Endodermal cell (in vitro differentiated cells): ENCODE measurements around the gene CELF4. TPM values are rescaled to one million over a fixed set of nuclear protein-coding genes. Genes with fewer than 3 reads are reported as not detected.

Experiments
- DNase-seq: peaks from one replicate; pipeline ENCODE4 v3.0.0-alpha.2; 2017
- H3K27ac ChIP-seq: 2 replicates; pipeline ENCODE4 v1.5.1; 2013; ENCODE audit warnings: mild to moderate bottlenecking, low read depth, low read length, moderate library complexity
- H3K27me3 ChIP-seq: 2 replicates; pipeline ENCODE4 v1.6.1; 2013; ENCODE audit warnings: mild to moderate bottlenecking, low read length, moderate library complexity; ENCODE audit not compliant: insufficient read depth, control insufficient read depth, poor library complexity, severe bottlenecking
- H3K36me3 ChIP-seq: 2 replicates; pipeline ENCODE4 v1.7.0; 2013; ENCODE audit warnings: mild to moderate bottlenecking, low read length, moderate library complexity; ENCODE audit not compliant: control insufficient read depth, insufficient read depth
- H3K4me1 ChIP-seq: one replicate; pipeline ENCODE4 v1.7.0; 2013; ENCODE audit warnings: low read length; ENCODE audit not compliant: control insufficient read depth, insufficient read depth
- H3K4me3 ChIP-seq: 2 replicates; pipeline ENCODE4 v1.5.1; 2013; ENCODE audit warnings: mild to moderate bottlenecking, low read length, moderate library complexity
- H3K9ac ChIP-seq: 2 replicates; pipeline ENCODE4 v1.6.1; 2013; ENCODE audit warnings: mild to moderate bottlenecking, low read length, moderate library complexity; ENCODE audit not compliant: poor library complexity, severe bottlenecking; ENCODE audit errors: extremely low read depth
- H3K9me3 ChIP-seq: 2 replicates; pipeline ENCODE4 v1.6.1; 2013; ENCODE audit warnings: mild to moderate bottlenecking, low read length, moderate library complexity; ENCODE audit not compliant: control insufficient read depth
- H3K27ac Mint-ChIP-seq: 2 replicates; pipeline ENCODE4 v1.8.0; 2020; ENCODE audit warnings: mixed read lengths
- H3K27me3 Mint-ChIP-seq: 2 replicates; pipeline ENCODE4 v1.8.0; 2021; ENCODE audit warnings: mild to moderate bottlenecking, mixed read lengths; ENCODE audit not compliant: insufficient read depth
- H3K36me3 Mint-ChIP-seq: 2 replicates; pipeline ENCODE4 v1.8.0; 2020; ENCODE audit warnings: low read depth, mixed read lengths
- H3K4me1 Mint-ChIP-seq: 2 replicates; pipeline ENCODE4 v1.8.0; 2020; ENCODE audit warnings: mixed read lengths
- H3K4me3 Mint-ChIP-seq: 2 replicates; pipeline ENCODE4 v1.8.0; 2020; ENCODE audit warnings: mild to moderate bottlenecking, moderate library complexity, mixed read lengths
- H3K9me3 Mint-ChIP-seq: 2 replicates; pipeline ENCODE4 v1.8.0; 2020; ENCODE audit warnings: mild to moderate bottlenecking, mixed read lengths
- CTCF ChIP-seq: fragments of 200-600 bp; sonication (generic); conservative IDR thresholded peaks from 2 replicates; pipeline ENCODE4 v1.5.0; 2021; ENCODE audit warnings: antibody characterized with exemption, mild to moderate bottlenecking
- WGBS, 2 experiments: methylation state at CpG; one replicate each; pipeline versions ENCODE4 v1.1.5 to v1.1.7; 2013; ENCODE audit warnings: missing lambda C conversion rate in 2 of 2, mixed read lengths in 1 of 2; ENCODE audit not compliant: insufficient coverage in 1 of 2, insufficient read length in 1 of 2; 5-methylcytosine and 5-hydroxymethylcytosine counted together
- total RNA-seq, 2 donors: library from RNA; stranded (reverse); fragmentation: NEBNext Ultra II Directional in 1 of 2; extraction: Animal tissue kit (Norgen Biotek cat#: 25700) in 1 of 2; gene quantifications; 2 replicates in 1 of 2; 3 replicates in 1 of 2; pipeline ENCODE4 v1.2.1, GENCODE V29; 2021

The CELF4 gene
- total RNA-seq, 2 donors from 2014 or later = 5.7 to 6.7 TPM

- no peak overlapping the region for H3K9ac ChIP-seq
- H3K4me3 ChIP-seq = no peak overlapping the region
- H3K27ac ChIP-seq = no peak overlapping the region
- Mint-ChIP-seq H3K4me3 (no peak overlapping the region), H3K9me3 (no peaks in the 10 kb centered on the region), H3K27ac (no peak overlapping the region), H3K4me1 (peaks cover 18% of the 10 kb centered on the region), H3K36me3 (no peaks in the 10 kb centered on the region), H3K27me3 (peaks cover 11% of the 10 kb centered on the region)
- DNase-seq = no peak
- no peaks in the 10 kb centered on the region for H3K9me3 ChIP-seq
- no peaks in the 10 kb centered on the region for H3K4me1 ChIP-seq
- TF ChIP-seq CTCF = peak; percentile 20
- no peaks in the 10 kb centered on the region for H3K36me3 ChIP-seq
- H3K27me3 ChIP-seq = peaks cover under 1% of the 10 kb centered on the region
- WGBS, 2 experiments = 83 to 89% methylated on average over 1 to 7 of the region's 7 CpGs
Observed at GRCh38 chr18:37493352-37493935, 72.2 kb downstream of the CELF4 start.

- H3K4me3 Mint-ChIP-seq = no peak overlapping the region
Observed at GRCh38 chr18:37492952-37493351, 72.6 kb downstream of the CELF4 start.

GRCh38 chr18:37491526-37491925 lies 74.1 kb downstream of the CELF4 start:
- TF ChIP-seq CTCF = no peak
- 92 to 96% methylated on average over 6 to 10 of the region's 10 CpGs for WGBS, 2 experiments
- H3K4me1 Mint-ChIP-seq = peaks cover 17% of the 10 kb centered on the region

More at GRCh38 chr18:37492952-37493351, 72.6 kb downstream of the CELF4 start:
- Mint-ChIP-seq H3K36me3 (no peaks in the 10 kb centered on the region), H3K9me3 (no peaks in the 10 kb centered on the region), H3K27me3 (peaks cover 16% of the 10 kb centered on the region), H3K27ac (no peak overlapping the region), H3K4me1 (peaks cover 17% of the 10 kb centered on the region)
- no peak overlapping the region for H3K9ac ChIP-seq
- no peaks in the 10 kb centered on the region for H3K9me3 ChIP-seq
- H3K36me3 ChIP-seq = no peaks in the 10 kb centered on the region
- H3K27ac ChIP-seq = no peak overlapping the region
- no peak for DNase-seq
- H3K4me3 ChIP-seq = no peak overlapping the region
- H3K27me3 ChIP-seq = peaks cover 6% of the 10 kb centered on the region
- no peak for TF ChIP-seq CTCF
- no peaks in the 10 kb centered on the region for H3K4me1 ChIP-seq
- 60 to 79% methylated on average over 1 of the region's 1 CpG for WGBS, 2 experiments

More at GRCh38 chr18:37491526-37491925, 74.1 kb downstream of the CELF4 start:
- Histone ChIP-seq H3K27ac (no peak overlapping the region), H3K9ac (no peak overlapping the region), H3K36me3 (no peaks in the 10 kb centered on the region), H3K4me1 (no peaks in the 10 kb centered on the region), H3K9me3 (no peaks in the 10 kb centered on the region), H3K27me3 (peaks cover 20% of the 10 kb centered on the region), H3K4me3 (no peak overlapping the region)
- no peaks in the 10 kb centered on the region for H3K36me3 Mint-ChIP-seq
- H3K27ac Mint-ChIP-seq = no peak overlapping the region
- no peak for DNase-seq
- no peaks in the 10 kb centered on the region for H3K9me3 Mint-ChIP-seq
- H3K4me3 Mint-ChIP-seq = no peak overlapping the region
- peaks cover 30% of the 10 kb centered on the region for H3K27me3 Mint-ChIP-seq
